Activated CD8-positive, alpha-beta T cell treated with anti-CD3 and anti-CD28 coated beads for 36 hours (primary cell): Measurements from ENCODE around the gene IKZF4. TPM values are rescaled to one million over a fixed set of nuclear protein-coding genes. Genes with fewer than 3 reads are reported as not detected.

Experiments
- ATAC-seq: fragments of 200-7000 bp; cut with Tn5 transposase; one replicate; pipeline ENCODE4 v1.10.0; 2021; ENCODE audit warnings: mild to moderate bottlenecking, moderate library complexity
- CTCF ChIA-PET: fragments of 350-600 bp; sonication (Branson Sonifier 250); formaldehyde crosslinking; loops from one replicate; lab custom pipeline; 2021; ENCODE audit warnings: antibody characterized with exemption; lab: Charles Lee
- POLR2A ChIA-PET: fragments of 350-600 bp; sonication (Branson Sonifier 250); formaldehyde crosslinking; loops from one replicate; lab custom pipeline; 2021; ENCODE audit warnings: antibody characterized with exemption; lab: Charles Lee
- DNase-seq: peaks from one replicate; pipeline ENCODE4 v3.0.0-alpha.2; 2020
- H3K27ac Mint-ChIP-seq: one replicate; pipeline ENCODE4 v1.8.0; 2021; ENCODE audit warnings: mild to moderate bottlenecking, mixed read lengths
- H3K27me3 Mint-ChIP-seq: one replicate; pipeline ENCODE4 v1.8.0; 2021; ENCODE audit warnings: mixed read lengths
- H3K36me3 Mint-ChIP-seq: one replicate; pipeline ENCODE4 v1.8.0; 2021; ENCODE audit warnings: low read depth, mixed read lengths
- H3K4me1 Mint-ChIP-seq: one replicate; pipeline ENCODE4 v1.8.0; 2021; ENCODE audit warnings: low read depth, mixed read lengths
- H3K4me3 Mint-ChIP-seq: one replicate; pipeline ENCODE4 v1.8.0; 2021; ENCODE audit warnings: mild to moderate bottlenecking, moderate library complexity, mixed read lengths
- H3K9me3 Mint-ChIP-seq: one replicate; pipeline ENCODE4 v1.8.0; 2021; ENCODE audit warnings: mixed read lengths
- CTCF ChIP-seq: fragments of 200-600 bp; IDR thresholded peaks from one replicate; pipeline ENCODE4 v1.8.0; 2022; ENCODE audit warnings: antibody characterized with exemption, mild to moderate bottlenecking
- intact Hi-C: fragments of 100-400 bp; cut with micrococcal nuclease; formaldehyde crosslinking; loops from one replicate; pipeline ENCODE4 v1.10.0; 2022
- total RNA-seq, 2 experiments: library from RNA; stranded (reverse); gene quantifications; one replicate each; pipeline ENCODE4 v1.2.3, GENCODE V29; 2021

The IKZF4 gene
- total RNA-seq, 2 experiments from 2014 or later = 20.5 to 20.8 TPM

- TF ChIP-seq CTCF = no peak
- Mint-ChIP-seq H3K36me3 (peaks cover 27% of the 10 kb centered on the region), H3K27me3 (no peaks in the 10 kb centered on the region), H3K27ac (no peak overlapping the region), H3K4me3 (no peak overlapping the region), H3K4me1 (peaks cover 3% of the 10 kb centered on the region), H3K9me3 (no peaks in the 10 kb centered on the region)
- ChIA-PET CTCF (interaction anchor here (1.0 to 1.3 kb wide), 2 partner anchors 50 to 252 kb away, joined by 3 to 4 read pairs; no protein-coding TSS in a partner anchor), POLR2A (interaction anchor here (0.6 to 1.5 kb wide), 3 partner anchors 16 to 24 kb away, joined by 3 to 7 read pairs (median 3); partner anchors contain the start of gene RAB5B)
- ATAC-seq (no peak), DNase-seq (no peak)
- intact Hi-C loops = no loop called here
These were observed 29.7 kb upstream of the IKZF4 start for GRCh38 chr12:55991110-55991509.

GRCh38 chr12:55993230-55993853 lies 27.5 kb upstream of the IKZF4 start:
- ATAC-seq (no peak), DNase-seq (no peak)
- TF ChIP-seq CTCF = no peak
- intact Hi-C loops = no loop called here
- no peak overlapping the region for H3K4me3 Mint-ChIP-seq
- POLR2A ChIA-PET = no interaction called here
- no peaks in the 10 kb centered on the region for H3K9me3 Mint-ChIP-seq
- H3K27ac Mint-ChIP-seq = peak overlapping the region; percentile 2
- H3K27me3 Mint-ChIP-seq = peaks cover 11% of the 10 kb centered on the region
- peaks cover 16% of the 10 kb centered on the region for H3K4me1 Mint-ChIP-seq
- CTCF ChIA-PET = interaction anchor here (1.0 to 6.2 kb wide), 3 partner anchors 36 to 57 kb away, joined by 3 to 55 read pairs (median 20); no protein-coding TSS in a partner anchor
- H3K36me3 Mint-ChIP-seq = peaks cover 27% of the 10 kb centered on the region

- H3K4me1 Mint-ChIP-seq = peaks cover 24% of the 10 kb centered on the region
- peak overlapping the region; percentile 20 for H3K27ac Mint-ChIP-seq
- no peak overlapping the region for H3K4me3 Mint-ChIP-seq
- CTCF ChIA-PET = interaction anchor here (0.6 to 6.2 kb wide), 43 partner anchors 8 to 256 kb away, joined by 3 to 88 read pairs (median 5); partner anchors contain the start of genes IKZF4, ORMDL2, PA2G4 and RAB5B
- no peaks in the 10 kb centered on the region for H3K9me3 Mint-ChIP-seq
- no peak for TF ChIP-seq CTCF
- no peak for DNase-seq
- POLR2A ChIA-PET = interaction anchor here (1.0 to 2.8 kb wide), 8 partner anchors 21 to 163 kb away, joined by 3 to 17 read pairs (median 3); partner anchors contain the start of genes MYL6 and RAB5B
- peaks cover 24% of the 10 kb centered on the region for H3K36me3 Mint-ChIP-seq
- peaks cover 11% of the 10 kb centered on the region for H3K27me3 Mint-ChIP-seq
- intact Hi-C loops = no loop called here
- no peak for ATAC-seq
These were observed 25.5 kb upstream of the IKZF4 start for GRCh38 chr12:55995366-55995765.

GRCh38 chr12:55996201-55996714 lies 24.6 kb upstream of the IKZF4 start:
- H3K4me1 Mint-ChIP-seq = peaks cover 24% of the 10 kb centered on the region
- peak; percentile 81 for TF ChIP-seq CTCF
- POLR2A ChIA-PET = interaction anchor here (1.0 to 2.8 kb wide), 8 partner anchors 22 to 162 kb away, joined by 3 to 17 read pairs (median 3); partner anchors contain the start of genes MYL6 and RAB5B
- intact Hi-C loops = loop anchor here (2.0 kb wide), 2 partner anchors 33 to 45 kb away; partner anchors contain the start of gene RPS26
- peak overlapping the region; percentile 51 for H3K27ac Mint-ChIP-seq
- peak overlapping the region; percentile 74 for H3K4me3 Mint-ChIP-seq
- DNase-seq (peak; percentile 78), ATAC-seq (peak; percentile 67)
- no peaks in the 10 kb centered on the region for H3K9me3 Mint-ChIP-seq
- H3K27me3 Mint-ChIP-seq = peaks cover 11% of the 10 kb centered on the region
- CTCF ChIA-PET = interaction anchor here (0.6 to 6.2 kb wide), 44 partner anchors 8 to 257 kb away, joined by 3 to 88 read pairs (median 5); partner anchors contain the start of genes IKZF4, ORMDL2, PA2G4 and RAB5B
- peaks cover 17% of the 10 kb centered on the region for H3K36me3 Mint-ChIP-seq
